SK-N-SH (cell line): ENCODE results near the gene HOXC6.
"Not testable (repeated sequence)": the region's sequence is repeated elsewhere in the genome, so short reads cannot be mapped to it uniquely, and the experiment has no call there.

Experiments used
- CTCF ChIP-seq: fragments of 200-600 bp; sonication (generic); IDR thresholded peaks from 2 replicates; pipeline ENCODE4 v1.6.1; 2017; ENCODE audit warnings: antibody characterized with exemption, mild to moderate bottlenecking, moderate library complexity
- EP300 ChIP-seq, 2 experiments: IDR thresholded peaks; 2 replicates each; pipeline versions ENCODE4 v1.4.0 to v1.6.1; 2012; ENCODE audit warnings: borderline replicate concordance in 1 of 2, low read depth in 1 of 2, low read length in 1 of 2
- MXI1 ChIP-seq: IDR thresholded peaks from 2 replicates; pipeline ENCODE4 v1.6.1; 2012; ENCODE audit warnings: mild to moderate bottlenecking, low read depth, low read length, improper control_type of control experiment
- NRF1 ChIP-seq: IDR thresholded peaks from 2 replicates; pipeline ENCODE4 v1.6.1; 2012; ENCODE audit warnings: low read depth, mild to moderate bottlenecking, low read length
- REST ChIP-seq: IDR thresholded peaks from 2 replicates; pipeline ENCODE4 v1.6.1; 2012; ENCODE audit warnings: mild to moderate bottlenecking, low read depth, low read length, moderate library complexity
- SIN3A ChIP-seq: IDR thresholded peaks from 2 replicates; pipeline ENCODE4 v1.6.1; 2012; ENCODE audit warnings: low read depth, mild to moderate bottlenecking, low read length, moderate library complexity, borderline replicate concordance
- TAF1 ChIP-seq: IDR thresholded peaks from 2 replicates; pipeline ENCODE4 v1.6.1; 2012; ENCODE audit warnings: low read depth, mild to moderate bottlenecking, low read length, moderate library complexity, borderline replicate concordance
- YY1 ChIP-seq: IDR thresholded peaks from 2 replicates; pipeline ENCODE4 v1.4.0; 2012; ENCODE audit warnings: low read depth, mild to moderate bottlenecking
- ZBTB33 ChIP-seq: IDR thresholded peaks from 2 replicates; pipeline ENCODE4 v1.4.0; 2012; ENCODE audit warnings: low read depth, borderline replicate concordance

- not testable (repeated sequence) for TF ChIP-seq REST; EP300 (IDR thresholded peaks at IDR 0.05; ENCODE audit: borderline replicate concordance in 1 of 2, low read depth in 1 of 2, low read length in 1 of 2); YY1; NRF1; MXI1; TAF1; ZBTB33; CTCF; SIN3A
Observed at GRCh38 chr12:54079115-54079514, 50.9 kb downstream of the HOXC6 start.
